Stimulated activated CD4-positive, alpha-beta T cell treated with anti-CD3 and anti-CD28 coated beads, Interleukin-1b, Interleukin-23, amount 100 ng/mL, for 4 hours (primary cell): Measurements from ENCODE around the gene PLSCR3.

ENCODE experiments used
- DNase-seq, 2 donors: peaks; one replicate each; pipeline ENCODE4 v3.0.0-alpha.2; 2020; ENCODE audit warnings: low read depth in 2 of 2

The PLSCR3 gene

DNA sequence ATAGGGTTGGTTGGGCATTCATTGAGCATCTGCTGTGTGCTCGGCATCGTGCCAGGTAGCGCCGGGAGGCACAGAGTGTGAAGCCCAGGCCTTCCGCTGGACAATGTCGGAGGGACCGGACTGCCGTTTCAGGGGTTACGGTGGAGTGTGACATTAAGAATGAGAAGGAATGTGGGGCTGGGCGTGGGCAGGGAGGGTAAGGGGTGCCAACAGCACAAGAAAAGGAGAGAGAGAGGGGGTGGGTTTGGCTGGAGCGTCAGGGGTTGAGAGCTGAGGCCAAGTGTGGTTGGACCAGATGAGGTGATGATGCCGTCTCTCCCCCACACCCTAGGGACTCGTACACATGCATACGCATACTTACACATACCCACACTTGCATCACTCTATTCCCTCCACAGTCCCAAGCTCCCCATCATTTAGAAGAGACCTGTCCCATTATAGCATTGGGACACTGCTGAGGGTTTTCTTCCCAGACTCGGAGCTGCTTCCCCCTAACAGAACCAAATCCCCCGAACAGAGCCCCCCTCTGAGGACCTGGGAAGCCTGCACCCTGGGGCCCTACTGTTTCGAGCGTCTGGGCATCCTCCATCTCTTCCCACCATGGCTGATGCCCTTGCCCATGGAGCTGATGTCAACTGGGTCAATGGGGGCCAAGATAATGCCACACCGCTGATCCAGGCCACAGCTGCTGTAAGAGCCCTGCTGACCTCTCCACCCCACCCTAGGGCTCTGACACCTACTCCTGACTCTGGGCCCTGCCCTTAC lies 45.7 kb downstream of the PLSCR3 start:
- no peak for DNase-seq

DNA sequence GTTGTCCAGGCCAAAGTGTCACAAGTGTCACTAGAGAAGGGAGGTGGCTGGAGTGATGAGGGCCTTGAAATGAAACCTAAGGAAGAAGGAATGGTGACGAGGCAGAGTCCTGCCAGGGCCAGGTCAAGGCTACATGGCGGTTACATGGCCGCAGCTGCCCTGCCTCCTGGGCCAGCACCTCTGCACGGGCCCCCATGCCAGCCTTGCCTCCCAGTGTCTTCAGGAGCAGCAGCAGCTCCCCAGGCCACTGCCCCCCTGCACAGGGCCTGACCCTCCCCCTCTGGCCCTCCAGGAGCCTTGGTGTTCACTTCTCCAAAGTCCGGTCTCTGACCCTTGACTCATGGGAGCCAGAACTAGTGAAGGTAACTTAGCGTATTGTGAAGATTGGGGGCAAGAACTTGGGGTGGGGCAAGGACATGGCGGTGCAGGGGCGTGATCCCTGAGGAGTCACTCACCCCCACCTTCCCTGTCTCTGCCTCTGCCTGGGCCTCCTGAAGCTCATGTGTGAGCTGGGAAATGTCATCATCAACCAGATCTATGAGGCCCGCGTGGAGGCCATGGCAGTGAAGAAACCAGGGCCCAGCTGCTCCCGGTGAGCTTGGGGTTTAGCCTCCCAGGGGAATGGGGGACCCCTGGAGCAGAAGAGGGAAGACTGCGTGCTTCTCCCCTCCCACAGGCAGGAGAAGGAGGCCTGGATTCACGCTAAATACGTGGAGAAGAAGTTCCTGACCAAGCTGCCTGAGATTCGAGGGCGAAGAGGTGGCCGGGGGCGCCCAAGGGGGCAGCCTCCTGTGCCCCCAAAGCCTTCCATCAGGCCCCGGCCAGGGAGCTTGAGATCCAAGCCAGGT lies 46.5 kb downstream of the PLSCR3 start:
- no peak for DNase-seq

DNA sequence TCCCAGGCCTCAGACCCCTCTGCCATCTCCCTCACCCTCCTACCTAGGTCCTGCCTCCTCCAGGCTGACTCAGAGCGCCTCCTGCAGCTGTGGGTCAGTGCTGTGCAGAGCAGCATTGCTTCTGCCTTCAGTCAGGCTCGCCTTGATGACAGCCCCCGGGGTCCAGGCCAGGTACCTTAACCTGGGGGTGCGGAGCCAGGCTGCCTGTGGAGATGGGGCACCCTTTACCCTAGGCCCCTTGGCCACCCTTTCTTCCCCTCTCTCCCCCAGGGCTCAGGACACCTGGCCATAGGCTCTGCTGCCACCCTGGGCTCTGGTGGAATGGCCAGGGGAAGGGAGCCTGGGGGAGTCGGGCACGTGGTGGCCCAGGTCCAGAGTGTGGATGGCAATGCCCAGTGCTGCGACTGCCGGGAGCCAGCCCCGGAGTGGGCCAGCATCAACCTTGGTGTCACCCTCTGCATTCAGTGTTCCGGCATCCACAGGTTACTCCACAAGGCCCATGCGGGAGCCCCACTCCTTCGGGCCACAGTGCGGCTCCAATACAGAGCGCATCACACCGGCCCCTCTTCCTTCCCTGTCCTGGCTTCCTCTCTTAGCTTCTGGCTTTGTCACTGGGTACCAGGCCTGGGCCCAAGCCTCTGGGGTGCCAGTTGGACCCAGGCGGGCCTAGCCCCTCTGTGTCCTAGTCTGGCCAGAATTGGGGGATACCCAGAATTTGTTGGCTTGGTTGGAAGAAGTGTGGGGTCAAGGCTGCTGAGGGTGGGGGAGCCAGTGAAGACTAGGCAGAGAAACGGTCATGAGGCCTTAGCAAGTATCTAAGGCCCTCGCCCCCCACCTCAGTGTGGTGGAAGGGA lies 47.3 kb downstream of the PLSCR3 start:
- no peak for DNase-seq

DNA sequence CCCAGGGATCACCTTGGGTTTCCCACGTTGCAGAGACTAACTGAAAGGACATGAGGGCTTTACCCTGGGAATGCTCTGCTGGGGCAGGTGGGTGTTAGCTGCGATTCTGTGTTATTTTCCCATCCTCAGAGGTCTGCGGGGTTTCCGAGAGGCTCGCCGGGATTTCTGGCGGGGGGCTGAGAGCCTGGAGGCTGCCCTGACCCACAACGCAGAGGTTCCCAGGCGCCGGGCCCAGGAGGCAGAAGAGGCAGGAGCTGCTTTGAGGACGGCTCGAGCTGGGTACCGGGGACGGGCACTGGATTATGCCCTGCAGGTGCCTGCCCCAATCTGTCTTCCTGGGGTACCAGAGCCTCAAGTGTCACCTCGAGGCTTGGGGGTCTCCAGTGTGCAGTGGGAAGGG lies 51.1 kb downstream of the PLSCR3 start:
- DNase-seq = no peak

DNA sequence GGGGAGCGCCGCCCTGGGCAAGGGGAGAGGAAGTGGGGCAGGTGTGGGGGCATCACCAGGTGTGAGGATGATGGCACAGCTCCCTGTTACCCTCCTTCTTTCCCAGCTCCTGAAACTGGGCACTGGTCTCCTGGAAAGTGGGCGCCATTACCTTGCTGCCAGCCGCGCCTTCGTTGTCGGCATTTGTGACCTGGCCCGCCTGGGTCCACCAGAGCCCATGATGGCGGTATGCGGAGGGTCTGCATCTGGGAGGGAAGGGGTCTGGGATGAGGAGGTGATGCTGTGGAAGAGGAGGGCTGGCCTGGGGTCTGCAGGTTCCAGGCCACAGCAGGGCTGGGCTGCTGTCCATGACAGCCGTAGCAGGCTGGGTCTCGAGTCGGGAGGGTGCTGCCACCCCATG lies 52.5 kb downstream of the PLSCR3 start:
- DNase-seq = no peak

DNA sequence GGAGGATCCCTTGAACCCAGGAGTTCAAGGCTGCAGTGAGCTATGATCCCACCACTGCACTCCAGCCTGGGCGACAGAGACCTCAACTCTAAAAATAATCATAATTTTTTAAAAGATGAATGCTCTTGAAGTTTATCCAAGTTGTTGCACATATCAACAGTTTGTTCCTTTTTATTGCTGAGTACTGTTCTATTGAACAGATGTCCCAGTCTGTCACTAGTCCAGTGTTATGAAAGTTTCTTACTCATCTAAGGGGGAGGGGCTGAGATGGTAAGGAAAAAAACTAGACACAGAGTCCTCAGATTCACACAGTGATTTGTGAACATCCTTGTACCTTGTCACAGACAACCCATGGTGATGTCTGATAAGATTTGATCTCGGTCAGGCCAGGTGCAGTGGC lies 54.1 kb downstream of the PLSCR3 start:
- no peak for DNase-seq
